H1 (cell line): ENCODE data around the gene OR2AG2. TPM values are rescaled to one million over a fixed set of nuclear protein-coding genes. Genes with fewer than 3 reads are reported as not detected.

Experiments used
- CHD7 ChIP-seq: fragments of 300-600 bp; sonication (generic); IDR thresholded peaks from 2 replicates; pipeline ENCODE4 v1.7.1; 2012; ENCODE audit warnings: low read length, moderate library complexity, mild to moderate bottlenecking, inconsistent platforms; ENCODE audit not compliant: insufficient replicate concordance
- polyA plus RNA-seq, 7 experiments: library from polyadenylated mRNA; depleted of rRNA in 3 of 7; stranded (reverse) in 5 of 7; unstranded in 2 of 7; fragments of >200 nt in 5 of 7; fragments of 200-250 nt in 2 of 7; gene quantifications; 1 replicate in 5 of 7; 2 replicates in 1 of 7; 4 replicates in 1 of 7; pipeline versions ENCODE4 v1.2.1 to v1.2.3, GENCODE V29; 2011 to 2013; ENCODE audit warnings: missing spikeins in 2 of 7, mixed read lengths in 2 of 7
- total RNA-seq: library from RNA; stranded (reverse); fragmentation: NEBNext Ultra II Directional; extraction: Animal tissue kit (Norgen Biotek cat#: 25700); gene quantifications from 2 replicates; pipeline ENCODE4 v1.2.1, GENCODE V29; 2021

Gene OR2AG2
- total and polyA plus RNA-seq, 2 of the 8 experiments (the other 6 are each of a cell fraction or from before 2014, with no cell fraction given) = 0.22 to 0.74 TPM

GRCh38 chr11:6717426-6717825 is 54.4 kb downstream of the OR2AG2 start (continued):
- no peak for TF ChIP-seq CHD7
